Ecto neural progenitor cell (in vitro differentiated cells): Measurements from ENCODE around the gene CTNND2.
"Not testable (repeated sequence)": the region's sequence is repeated elsewhere in the genome, so short reads cannot be mapped to it uniquely, and the experiment has no call there.

Experiments used
- DNase-seq: peaks from one replicate; pipeline ENCODE4 v3.0.0-alpha.2; 2018; ENCODE audit warnings: low spot score

The CTNND2 gene

GRCh38 chr5:11672385-11673085 is 231.7 kb downstream of the CTNND2 start:
- DNase-seq: no peak

GRCh38 chr5:11658376-11658775 is 245.9 kb downstream of the CTNND2 start:
- no peak for DNase-seq

GRCh38 chr5:11656916-11657315 is 247.3 kb downstream of the CTNND2 start:
- DNase-seq: no peak

DNA sequence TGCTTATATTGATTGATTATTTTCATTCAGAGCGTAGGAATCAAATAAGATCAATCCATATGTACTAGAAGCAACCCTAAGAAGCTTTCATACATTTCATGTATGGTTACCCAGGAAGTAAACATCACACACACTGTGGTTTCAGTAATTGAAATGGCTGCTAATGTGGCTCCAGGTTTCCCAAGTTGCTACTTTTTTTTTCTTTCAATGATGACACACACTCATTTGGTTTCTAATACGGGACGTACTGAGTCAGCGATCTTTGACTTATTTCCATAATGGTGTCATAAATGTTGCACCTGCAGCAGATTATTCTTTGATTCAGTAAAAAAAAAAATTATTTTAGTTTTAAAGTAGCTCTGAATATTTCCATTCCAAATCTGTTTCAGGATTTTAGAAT is 248.6 kb downstream of the CTNND2 start:
- DNase-seq: no peak

GRCh38 chr5:11650936-11651335 is 253.3 kb downstream of the CTNND2 start:
- no peak for DNase-seq

DNA sequence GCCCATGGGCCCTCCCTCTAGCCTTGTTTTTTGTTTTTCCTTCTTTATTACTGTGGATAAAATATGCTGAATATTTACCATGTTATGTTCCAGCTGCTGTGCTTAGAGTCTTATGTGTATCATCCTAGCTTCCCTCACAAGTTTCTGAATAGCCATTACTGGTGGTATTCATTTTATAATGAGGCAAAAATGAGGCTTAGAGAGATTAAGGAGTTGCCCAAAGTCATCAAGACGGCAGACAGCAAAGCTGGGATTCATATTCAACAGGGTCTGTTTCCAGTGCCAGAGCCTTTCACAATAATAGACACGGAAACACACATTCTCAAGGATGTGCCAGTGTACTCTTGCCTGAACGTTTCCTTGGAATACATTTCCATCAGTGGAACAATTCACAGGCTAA is 258.1 kb downstream of the CTNND2 start:
- no peak for DNase-seq

- DNase-seq: no peak
These were observed 261.8 kb downstream of the CTNND2 start for GRCh38 chr5:11642438-11642837.

DNA sequence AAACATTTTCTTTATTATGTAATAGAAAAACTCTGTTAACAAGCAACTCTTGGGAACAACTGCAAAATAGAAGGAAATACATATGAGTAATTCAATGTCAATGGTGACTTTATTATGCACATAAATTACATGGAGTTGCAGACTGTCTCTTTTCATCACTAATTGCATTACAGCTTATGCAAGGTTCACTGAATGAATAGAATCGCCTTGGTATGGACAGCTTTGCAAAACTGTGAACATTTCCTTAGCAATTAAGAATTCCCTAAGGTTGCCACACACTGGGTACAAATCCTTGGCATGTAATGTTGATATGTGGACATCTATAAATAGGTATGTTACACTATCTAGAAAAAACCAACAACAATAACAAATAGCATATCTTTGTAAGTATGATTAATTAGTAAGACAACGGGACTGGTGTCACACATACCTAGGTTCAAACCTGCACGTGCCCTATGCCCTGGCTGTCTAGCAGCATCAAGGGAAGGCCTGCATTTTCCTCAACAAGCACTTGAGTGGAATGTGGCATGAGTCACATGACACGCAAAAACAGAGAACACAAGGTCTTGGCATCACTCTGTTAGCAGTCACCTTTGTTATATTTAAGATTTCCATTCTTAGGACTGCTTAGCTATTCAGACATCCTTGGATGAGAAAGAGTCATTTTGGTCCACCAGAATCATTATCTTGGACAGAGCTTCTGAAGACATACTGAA is 263.9 kb downstream of the CTNND2 start:
- no peak for DNase-seq

- no peak for DNase-seq
These were observed 281.5 kb downstream of the CTNND2 start for GRCh38 chr5:11622785-11623184.

DNA sequence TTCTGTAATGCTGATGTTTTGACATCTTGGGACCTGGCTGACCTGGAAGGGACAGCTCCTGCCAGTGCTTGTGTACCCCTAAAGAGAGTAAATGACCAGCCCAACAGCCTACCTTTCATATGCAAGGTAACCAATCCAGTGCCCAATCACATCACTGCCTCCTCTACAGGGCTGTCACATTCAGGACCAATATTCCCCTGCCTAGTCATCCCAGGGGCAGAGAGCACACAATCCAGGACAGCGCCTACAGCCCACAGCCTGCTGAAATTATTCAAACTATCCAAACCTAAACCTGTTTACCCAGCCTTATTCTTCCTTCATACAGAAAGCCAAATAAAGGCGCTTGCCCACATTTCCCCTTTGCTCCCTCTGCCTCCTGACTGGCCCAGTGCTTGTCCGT is 284.1 kb downstream of the CTNND2 start:
- DNase-seq: no peak

DNA sequence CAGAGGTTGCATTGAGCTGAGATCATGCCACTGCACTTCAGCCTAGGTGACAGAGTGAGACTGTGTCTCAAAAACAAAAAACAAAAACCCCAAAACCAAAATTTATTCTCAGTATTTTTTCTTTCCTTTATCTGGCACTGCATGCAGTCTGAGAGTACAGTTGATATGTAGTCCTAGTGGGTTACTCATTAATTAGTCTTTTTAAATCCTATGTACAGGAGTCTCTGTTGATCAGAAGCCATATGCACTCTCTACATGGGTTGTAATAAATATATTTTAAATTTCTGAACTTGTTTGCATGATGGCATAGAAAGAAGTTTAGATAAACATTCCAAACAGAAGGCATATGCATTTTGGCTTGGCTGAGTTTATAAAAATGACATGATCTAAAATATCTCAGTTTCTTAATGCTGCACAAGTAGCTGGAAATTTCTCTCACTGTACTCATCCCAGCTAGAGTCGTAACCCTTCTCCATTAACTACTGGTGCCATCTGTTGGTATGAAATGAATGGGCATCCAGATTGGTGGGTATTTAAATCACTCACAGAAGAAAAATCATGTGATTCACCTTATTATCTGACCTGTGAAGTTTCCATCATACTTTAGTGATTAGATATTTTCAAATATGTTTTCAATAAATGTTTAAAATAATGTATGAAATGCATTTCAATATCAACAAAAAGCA is 284.8 kb downstream of the CTNND2 start:
- no peak for DNase-seq

GRCh38 chr5:11617080-11617479 is 287.2 kb downstream of the CTNND2 start:
- DNase-seq: no peak

DNA sequence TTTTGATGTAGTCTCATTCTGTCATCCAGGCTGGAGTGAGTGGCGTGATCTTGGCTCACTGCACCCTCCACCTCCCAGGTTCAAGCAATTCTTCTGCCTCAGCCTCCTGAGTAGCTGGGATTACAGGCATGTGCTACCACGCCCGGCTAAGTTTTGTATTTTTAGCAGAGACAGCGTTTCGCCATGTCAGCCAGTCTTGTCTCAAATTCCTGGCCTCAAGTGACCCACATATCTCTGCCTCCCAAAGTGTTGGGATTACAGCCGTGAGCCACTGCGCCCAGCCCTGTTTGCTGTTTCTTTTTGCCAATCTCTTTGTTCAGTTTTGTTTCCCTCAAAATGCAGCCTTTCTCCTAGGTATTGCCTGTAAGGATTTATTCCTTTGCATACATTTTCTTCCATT is 287.6 kb downstream of the CTNND2 start:
- not testable (repeated sequence) for DNase-seq

- DNase-seq: no peak
These were observed 293.2 kb downstream of the CTNND2 start for GRCh38 chr5:11611011-11611410.

DNA sequence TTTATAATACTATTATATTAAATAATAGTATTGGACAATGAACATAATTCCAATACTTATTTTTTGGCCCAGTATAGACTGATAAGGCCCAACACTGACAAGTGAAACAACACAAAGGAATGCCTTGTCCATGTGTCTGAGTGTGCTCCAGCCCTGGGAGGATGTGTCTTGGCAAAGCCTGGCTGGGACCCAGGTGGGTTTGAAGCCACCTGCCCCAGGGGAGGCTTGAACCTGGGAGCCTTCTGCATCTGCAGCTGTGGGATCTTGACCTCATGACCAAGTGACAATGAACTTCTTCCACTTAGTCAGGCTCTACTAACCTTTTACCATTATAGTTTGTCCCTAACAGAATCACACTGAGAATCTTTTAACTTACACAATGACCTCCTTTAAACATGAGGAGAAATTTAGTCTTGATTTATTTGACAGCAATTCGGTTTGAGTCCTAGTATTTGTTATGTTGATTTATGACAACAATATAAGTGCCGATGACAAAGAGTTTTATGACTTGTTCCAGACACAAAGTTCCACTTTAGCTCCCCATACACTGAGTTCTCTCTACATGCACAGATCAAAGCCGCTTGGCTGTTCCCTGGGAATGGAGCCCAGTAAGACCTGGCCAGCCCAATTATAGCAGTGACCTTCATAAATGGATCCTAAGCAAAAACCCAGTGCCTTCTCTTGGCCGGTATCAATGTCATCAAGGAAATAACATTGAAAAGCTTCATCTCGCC is 294.5 kb downstream of the CTNND2 start:
- DNase-seq: no peak

DNA sequence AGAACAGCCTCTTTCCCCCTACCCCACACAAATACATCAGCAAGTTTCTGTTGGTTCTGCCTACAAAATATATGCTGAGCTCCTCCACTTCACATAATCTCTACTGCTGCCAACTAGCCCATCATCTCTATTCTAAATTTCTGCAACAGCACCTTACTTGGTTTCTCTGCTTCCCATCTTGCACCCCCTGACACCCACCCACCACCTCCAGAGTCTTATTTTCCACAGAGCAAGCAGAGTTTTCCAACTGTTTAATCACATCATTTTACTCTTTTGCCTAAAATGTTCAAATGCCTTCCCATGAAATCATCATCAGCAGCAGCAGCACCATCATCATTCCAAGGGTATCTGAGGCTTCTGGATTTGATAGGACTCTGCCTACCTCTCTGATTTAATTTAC is 295.7 kb downstream of the CTNND2 start:
- no peak for DNase-seq

GRCh38 chr5:11607944-11608483 is 296.2 kb downstream of the CTNND2 start:
- DNase-seq: no peak

DNA sequence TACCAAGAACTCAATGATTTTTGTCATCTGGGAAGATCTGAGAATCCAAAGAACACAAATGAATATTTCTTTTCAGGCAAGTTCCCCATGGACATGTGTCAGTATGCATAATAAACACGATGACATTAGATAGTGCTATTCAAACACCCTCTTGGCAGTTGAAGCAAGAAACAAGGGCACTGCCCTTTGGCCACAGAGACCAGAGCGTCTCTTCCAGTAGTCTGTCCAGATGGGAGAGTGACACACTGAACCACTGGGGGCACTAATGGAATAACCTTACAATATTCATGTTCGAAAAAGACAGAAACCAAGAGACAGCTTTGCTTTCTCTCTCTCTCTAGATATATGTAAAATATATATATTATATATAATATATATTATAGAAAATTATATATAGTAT is 301.9 kb downstream of the CTNND2 start:
- no peak for DNase-seq

- DNase-seq: no peak
These were observed 304.7 kb downstream of the CTNND2 start for GRCh38 chr5:11599499-11599898.

- DNase-seq: no peak
These were observed 307.6 kb downstream of the CTNND2 start for GRCh38 chr5:11596657-11597071.

GRCh38 chr5:11596185-11596584 is 308.1 kb downstream of the CTNND2 start:
- DNase-seq: no peak

DNA sequence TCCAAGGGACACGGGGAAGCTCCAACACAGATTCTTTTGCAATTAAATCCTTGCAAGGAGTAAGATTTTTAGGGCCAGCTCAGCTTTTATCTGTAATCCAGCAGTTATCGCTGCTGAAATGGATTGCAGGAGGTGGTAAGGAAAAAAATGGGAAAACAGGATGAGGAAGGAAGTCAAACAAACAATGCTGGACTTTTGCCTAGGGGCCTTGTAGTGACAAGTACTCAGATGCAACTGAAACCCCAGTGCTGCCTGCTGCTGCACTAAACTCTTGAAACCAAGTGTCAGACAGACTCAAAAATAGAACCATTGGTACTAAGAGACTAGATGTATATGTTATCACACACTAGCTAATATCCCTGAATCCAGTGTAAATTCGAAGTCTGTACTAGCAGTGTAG is 309.2 kb downstream of the CTNND2 start:
- no peak for DNase-seq
